PC-3 (cell line): ENCODE results near the gene AKAP17A. TPM values are rescaled to one million over a fixed set of nuclear protein-coding genes. Genes with fewer than 3 reads are reported as not detected.
"Not testable (repeated sequence)": the region's sequence is repeated elsewhere in the genome, so short reads cannot be mapped to it uniquely, and the experiment has no call there.

Source experiments
- ATAC-seq: fragments of 200-7000 bp; cut with Tn5 transposase; 2 replicates; pipeline ENCODE4 v1.9.1; 2020; ENCODE audit warnings: mild to moderate bottlenecking, moderate library complexity
- BruUV-seq: library from RNA; stranded (reverse); fragments of 400-500 nt; replicated peaks from 2 replicates; lab custom pipeline; 2021; lab: Mats Ljungman, UMichigan
- CTCF ChIA-PET: fragments of 300-600 bp; sonication (Branson Sonifier 250); formaldehyde crosslinking; loops from one replicate; lab custom pipeline; 2022; ENCODE audit warnings: antibody characterized with exemption; lab: Charles Lee
- POLR2A ChIA-PET: fragments of 300-600 bp; sonication (Branson Sonifier 250); formaldehyde crosslinking; loops from one replicate; lab custom pipeline; 2022; ENCODE audit warnings: antibody characterized with exemption; ENCODE audit not compliant: unreplicated experiment; lab: Charles Lee
- DNase-seq: peaks from one replicate; pipeline ENCODE4 v3.0.0-alpha.2; 2015
- H2AFZ ChIP-seq: fragments of 300-600 bp; sonication (generic); 2 replicates; pipeline ENCODE4 v1.6.0; 2016; ENCODE audit warnings: antibody characterized with exemption, low read length
- H3F3A ChIP-seq: fragments of 300-600 bp; sonication (generic); one replicate; pipeline ENCODE4 v1.6.0; 2017; ENCODE audit warnings: antibody characterized with exemption, low read length, control low read depth, mild to moderate bottlenecking; ENCODE audit not compliant: unreplicated experiment
- H3K27ac ChIP-seq: fragments of 300-600 bp; sonication (generic); 2 replicates; pipeline ENCODE4 v1.5.1; 2016; ENCODE audit warnings: mild to moderate bottlenecking, low read length
- H3K27me3 ChIP-seq: fragments of 300-600 bp; sonication (generic); 2 replicates; pipeline ENCODE4 v1.6.1; 2016; ENCODE audit warnings: low read length, mixed read lengths
- H3K36me3 ChIP-seq: fragments of 300-600 bp; sonication (generic); 2 replicates; pipeline ENCODE4 v1.6.1; 2016; ENCODE audit warnings: low read depth, mixed run types, low read length, mixed read lengths
- H3K4me1 ChIP-seq: fragments of 300-600 bp; sonication (generic); 2 replicates; pipeline ENCODE4 v1.5.1; 2016; ENCODE audit warnings: low read length; ENCODE audit not compliant: insufficient read depth
- H3K4me2 ChIP-seq: fragments of 300-600 bp; sonication (generic); 2 replicates; pipeline ENCODE4 v1.6.0; 2016; ENCODE audit warnings: low read length
- H3K4me3 ChIP-seq: fragments of 300-600 bp; sonication (generic); 2 replicates; pipeline ENCODE4 v1.5.1; 2016; ENCODE audit warnings: mild to moderate bottlenecking, low read length, mixed read lengths
- H3K79me2 ChIP-seq: fragments of 300-600 bp; sonication (generic); 2 replicates; pipeline ENCODE4 v1.6.1; 2017; ENCODE audit warnings: low read length, mixed read lengths
- H3K9ac ChIP-seq: fragments of 300-600 bp; sonication (generic); 2 replicates; pipeline ENCODE4 v1.6.0; 2016; ENCODE audit warnings: mild to moderate bottlenecking, low read length
- H3K9me2 ChIP-seq: fragments of 300-600 bp; sonication (generic); replicated peaks from 2 replicates; pipeline ENCODE4 v1.6.1; 2016; ENCODE audit warnings: mixed run types, low read length, mixed read lengths
- H3K9me3 ChIP-seq: fragments of 300-600 bp; sonication (generic); 2 replicates; pipeline ENCODE4 v1.6.1; 2016; ENCODE audit warnings: low read length, mixed read lengths
- H4K20me1 ChIP-seq: fragments of 300-600 bp; sonication (generic); 2 replicates; pipeline ENCODE4 v1.6.1; 2016; ENCODE audit warnings: low read length, mixed read lengths
- CTCF ChIP-seq: fragments of 300-600 bp; sonication (generic); conservative IDR thresholded peaks from 2 replicates; pipeline ENCODE4 v1.5.1; 2017; ENCODE audit warnings: antibody characterized with exemption, low read depth, mild to moderate bottlenecking, low read length
- EZH2 ChIP-seq: fragments of 300-600 bp; sonication (generic); IDR thresholded peaks from one replicate; pipeline ENCODE4 v1.6.1; 2017; ENCODE audit warnings: antibody characterized with exemption, mild to moderate bottlenecking, low read length; ENCODE audit not compliant: unreplicated experiment
- EZH2phosphoT487 ChIP-seq: fragments of 300-600 bp; sonication (generic); IDR thresholded peaks from 2 replicates; pipeline ENCODE4 v1.6.1; 2018; ENCODE audit warnings: mild to moderate bottlenecking, antibody characterized with exemption, low read length, borderline replicate concordance
- intact Hi-C: fragments of 100-400 bp; cut with micrococcal nuclease; formaldehyde crosslinking; loops from 2 replicates; pipeline ENCODE4 v1.9.0; 2023
- total RNA-seq: library from RNA; depleted of rRNA; stranded (reverse); fragments of >200 nt; gene quantifications from 2 replicates; pipeline ENCODE4 v1.2.3, GENCODE V29; 2014

AKAP17A gene
- total RNA-seq, 1 experiment from 2014 or later, result 36.8 TPM

GRCh38 chrX:1564750-1565683 is 26.4 kb upstream of the AKAP17A start:
- ATAC-seq (peak; percentile 35; the same call in 1 of the 2 replicates), DNase-seq (peak; percentile 7)
- no peaks in the 10 kb centered on the region for H3K27me3 ChIP-seq
- H3K4me3 ChIP-seq, result no peak overlapping the region
- no peak overlapping the region for H2AFZ ChIP-seq
- no peaks in the 10 kb centered on the region for H3K9me3 ChIP-seq
- intact Hi-C loops, result no loop called here
- no peaks in the 10 kb centered on the region for H3F3A ChIP-seq
- TF ChIP-seq CTCF (no peak), EZH2phosphoT487 (no peak), EZH2 (no peak)
- H3K79me2 ChIP-seq, result no peaks in the 10 kb centered on the region
- BruUV-seq, result no TSS peak
- H3K9me2 ChIP-seq, result no peaks in the 10 kb centered on the region
- no peaks in the 10 kb centered on the region for H3K36me3 ChIP-seq
- CTCF ChIA-PET, result no interaction called here
- peak overlapping the region; percentile 34; the same call in 1 of the 2 replicates for H3K4me2 ChIP-seq
- H4K20me1 ChIP-seq, result no peaks in the 10 kb centered on the region
- POLR2A ChIA-PET, result no interaction called here
- H3K27ac ChIP-seq, result no peak overlapping the region
- H3K9ac ChIP-seq, result no peak overlapping the region
- no peaks in the 10 kb centered on the region for H3K4me1 ChIP-seq

- H3K4me1 ChIP-seq, H3K36me3 ChIP-seq, H3K9me2 ChIP-seq, ATAC-seq, intact Hi-C loops, H4K20me1 ChIP-seq, H3K4me2 ChIP-seq, H3F3A ChIP-seq, CTCF ChIA-PET, H3K4me3 ChIP-seq, H3K9me3 ChIP-seq, H3K27me3 ChIP-seq, H2AFZ ChIP-seq, BruUV-seq, H3K9ac ChIP-seq, DNase-seq, H3K79me2 ChIP-seq, POLR2A ChIA-PET, H3K27ac ChIP-seq: not testable (repeated sequence)
Measured at GRCh38 chrX:1574181-1574580, 17.2 kb upstream of the AKAP17A start.

GRCh38 chrX:1576201-1576992 is 15.0 kb upstream of the AKAP17A start:
- H3F3A ChIP-seq, result no peaks in the 10 kb centered on the region
- H2AFZ ChIP-seq, result no peak overlapping the region
- no peak overlapping the region for H3K4me3 ChIP-seq
- no peaks in the 10 kb centered on the region for H4K20me1 ChIP-seq
- H3K36me3 ChIP-seq, result no peaks in the 10 kb centered on the region
- H3K79me2 ChIP-seq, result no peaks in the 10 kb centered on the region
- no peaks in the 10 kb centered on the region for H3K27me3 ChIP-seq
- H3K9ac ChIP-seq, result no peak overlapping the region
- H3K4me1 ChIP-seq, result no peaks in the 10 kb centered on the region
- ChIA-PET CTCF (no interaction called here), POLR2A (no interaction called here)
- ATAC-seq, result no peak
- no peak for TF ChIP-seq CTCF
- no peak for TF ChIP-seq EZH2phosphoT487
- TF ChIP-seq EZH2, result no peak
- H3K9me2 ChIP-seq, result no peaks in the 10 kb centered on the region
- no peaks in the 10 kb centered on the region for H3K9me3 ChIP-seq
- BruUV-seq, result no TSS peak
- DNase-seq, result no peak
- intact Hi-C loops, result no loop called here
- no peak overlapping the region for H3K4me2 ChIP-seq
- no peak overlapping the region for H3K27ac ChIP-seq
